Measurements from ENCODE around the gene DDOST. TPM values are rescaled to one million over a fixed set of nuclear protein-coding genes. Genes with fewer than 3 reads are reported as not detected.

The DDOST gene
- polyA plus RNA-seq, 3 donors = 125 to 245 (median 241) TPM

- H3K4me2 ChIP-seq (replicated peaks; ENCODE audit: extremely low read depth, low read length, poor library complexity, severe bottlenecking) = no peak overlapping the region
Observed at GRCh38 chr1:20709868-20710267, 48.7 kb upstream of the DDOST start.

GRCh38 chr1:20708891-20709290, 47.7 kb upstream of the DDOST start:
- Histone ChIP-seq H3K27me3 (ENCODE audit: control insufficient read depth in 2 of 2, insufficient read depth in 2 of 2, low read length in 2 of 2) (no peaks in the 10 kb centered on the region), H3K9me3 (replicated peaks in 1 of 2; ENCODE audit: control insufficient read depth in 1 of 2, insufficient read depth in 1 of 2, low read length in 2 of 2) (no peaks in the 10 kb centered on the region), H3K27ac (ENCODE audit: low read depth in 1 of 2, low read length in 2 of 2) (no peak overlapping the region), H3K79me2 (ENCODE audit: insufficient read depth, low read length) (no peaks in the 10 kb centered on the region), H2AFZ (ENCODE audit: insufficient read depth, low read depth, low read length, poor library complexity, severe bottlenecking) (no peak overlapping the region), H3K9ac (ENCODE audit: insufficient read depth, low read length, poor library complexity, severe bottlenecking) (no peak overlapping the region), H4K20me1 (ENCODE audit: insufficient read depth, low read length) (no peaks in the 10 kb centered on the region), H3K4me3 (replicated peaks in 1 of 3; ENCODE audit: low read depth in 2 of 3, low read length in 3 of 3) (no peak overlapping the region), H3K4me2 (replicated peaks; ENCODE audit: extremely low read depth, low read length, poor library complexity, severe bottlenecking) (no peak overlapping the region), H3K4me1 (ENCODE audit: control insufficient read depth in 1 of 2, insufficient read depth in 2 of 2, low read length in 2 of 2) (peaks cover 6% of the 10 kb centered on the region in 2 donors), H3K36me3 (replicated peaks in 1 of 2; ENCODE audit: control insufficient read depth in 1 of 2, insufficient read depth in 2 of 2, low read length in 2 of 2) (no peaks in the 10 kb centered on the region)
- Mint-ChIP-seq H3K9me3 (peaks cover 0 to 2% (median 0%) of the 10 kb centered on the region in 7 donors), H3K4me3 (no peak overlapping the region), H3K4me1 (peaks cover 6% of the 10 kb centered on the region), H3K27ac (no peak overlapping the region), H3K27me3 (ENCODE audit: low read depth in 3 of 3) (peaks cover 5 to 7% (median 6%) of the 10 kb centered on the region in 3 donors), H3K36me3 (no peaks in the 10 kb centered on the region)
- no peak for DNase-seq
- intact Hi-C loops (cut with micrococcal nuclease) = no loop called here
- TF ChIP-seq CTCF (IDR thresholded peaks at IDR 0.05) = no peak
- 100% methylated on average over 3 of the region's 5 CpGs for WGBS (ENCODE audit: insufficient coverage)

More at GRCh38 chr1:20709868-20710267, 48.7 kb upstream of the DDOST start:
- Histone ChIP-seq H4K20me1 (ENCODE audit: insufficient read depth, low read length) (no peaks in the 10 kb centered on the region), H3K9me3 (replicated peaks in 1 of 2; ENCODE audit: control insufficient read depth in 1 of 2, insufficient read depth in 1 of 2, low read length in 2 of 2) (no peaks in the 10 kb centered on the region), H3K4me3 (replicated peaks in 1 of 3; ENCODE audit: low read depth in 2 of 3, low read length in 3 of 3) (no peak overlapping the region), H3K4me1 (ENCODE audit: control insufficient read depth in 1 of 2, insufficient read depth in 2 of 2, low read length in 2 of 2) (peaks cover 7 to 8% of the 10 kb centered on the region in 2 donors), H2AFZ (ENCODE audit: insufficient read depth, low read depth, low read length, poor library complexity, severe bottlenecking) (no peak overlapping the region), H3K27me3 (ENCODE audit: control insufficient read depth in 2 of 2, insufficient read depth in 2 of 2, low read length in 2 of 2) (no peaks in the 10 kb centered on the region), H3K36me3 (replicated peaks in 1 of 2; ENCODE audit: control insufficient read depth in 1 of 2, insufficient read depth in 2 of 2, low read length in 2 of 2) (no peaks in the 10 kb centered on the region), H3K79me2 (ENCODE audit: insufficient read depth, low read length) (no peaks in the 10 kb centered on the region), H3K9ac (ENCODE audit: insufficient read depth, low read length, poor library complexity, severe bottlenecking) (no peak overlapping the region), H3K27ac (ENCODE audit: low read depth in 1 of 2, low read length in 2 of 2) (no peak overlapping the region)
- TF ChIP-seq CTCF (IDR thresholded peaks at IDR 0.05) = no peak
- intact Hi-C loops (cut with micrococcal nuclease) = no loop called here
- DNase-seq = no peak
- Mint-ChIP-seq H3K27me3 (ENCODE audit: low read depth in 3 of 3) (peaks cover 5 to 7% (median 6%) of the 10 kb centered on the region in 3 donors), H3K9me3 (peaks cover 0 to 2% (median 0%) of the 10 kb centered on the region in 7 donors), H3K36me3 (no peaks in the 10 kb centered on the region), H3K27ac (no peak overlapping the region), H3K4me3 (no peak overlapping the region), H3K4me1 (peaks cover 7% of the 10 kb centered on the region)
- 100% methylated on average over 1 of the region's 3 CpGs for WGBS (ENCODE audit: insufficient coverage)

All from CD14-positive monocyte (primary cell).